GM23248 (cell line): Measurements from ENCODE around the gene TTC28.

Experiments
- EZH2 ChIP-seq: fragments of 200-600 bp; sonication (generic); IDR thresholded peaks from 2 replicates; pipeline ENCODE4 v1.6.1; 2018; ENCODE audit warnings: antibody characterized with exemption, mild to moderate bottlenecking; ENCODE audit not compliant: insufficient read depth, poor library complexity, severe bottlenecking
- EZH2phosphoT487 ChIP-seq: fragments of 200-600 bp; sonication (generic); IDR thresholded peaks from 2 replicates; pipeline ENCODE4 v1.6.1; 2018; ENCODE audit warnings: antibody characterized with exemption, moderate library complexity, mild to moderate bottlenecking, low read depth; ENCODE audit not compliant: insufficient read depth

GRCh38 chr22:28023036-28023435 is 656.6 kb downstream of the TTC28 start:
- no peak for TF ChIP-seq EZH2phosphoT487
- no peak for TF ChIP-seq EZH2
